GM18526 (cell line): ENCODE results near the gene RPS27L.

Source experiments
- POLR2A ChIP-seq: IDR thresholded peaks from 3 replicates; pipeline ENCODE4 v1.6.1; 2011; ENCODE audit not compliant: insufficient read length; ENCODE audit errors: extremely low read depth

Gene RPS27L

DNA sequence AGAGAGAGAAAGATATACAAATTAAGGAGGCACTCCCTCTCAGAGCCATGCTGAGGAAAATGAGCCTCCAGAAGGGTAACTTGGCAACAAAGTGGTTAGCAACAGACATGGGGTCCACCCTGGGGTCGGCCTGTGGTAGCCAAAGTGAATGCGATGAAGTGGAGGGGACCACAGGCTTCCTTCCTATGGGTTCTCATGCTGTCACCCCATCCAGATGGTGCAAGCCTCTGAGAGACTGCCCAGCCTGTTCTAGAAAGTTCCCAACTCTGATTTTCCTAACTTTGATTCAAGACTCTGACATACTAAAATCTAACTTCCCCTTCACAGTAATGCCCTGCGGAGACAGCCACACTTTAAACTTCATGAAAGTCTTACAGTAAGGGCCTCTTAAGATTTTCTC, 53.9 kb downstream of the RPS27L start:
- TF ChIP-seq POLR2A, result no peak
